ENCODE data around the gene MGAT3.

Gene MGAT3

GRCh38 chr22:39433476-39434242 is 23.2 kb upstream of the MGAT3 start:
- peaks cover 56% of the 10 kb centered on the region for H3K4me1 ChIP-seq (ENCODE audit: low read length)
- peaks cover 30% of the 10 kb centered on the region for H3K79me2 ChIP-seq (ENCODE audit: low read length)
- H3K4me3 ChIP-seq (ENCODE audit: low read length): no peak overlapping the region
- TF ChIP-seq EZH2phosphoT487 (IDR thresholded peaks at IDR 0.05; ENCODE audit: low read length): no peak
- no peak for TF ChIP-seq EZH2 (optimal IDR thresholded peaks at IDR 0.05; ENCODE audit: low read depth, low read length)
- TF ChIP-seq CTCF (IDR thresholded peaks at IDR 0.05; ENCODE audit: low read length): no peak
- DNase-seq: no peak
- no peak overlapping the region for H2AFZ ChIP-seq (ENCODE audit: low read length)
- no peak overlapping the region for H3K4me2 ChIP-seq (ENCODE audit: low read depth, low read length)
- H3K9me2 ChIP-seq (replicated peaks; ENCODE audit: insufficient read depth, low read length): no peaks in the 10 kb centered on the region
- H3K27ac ChIP-seq (ENCODE audit: low read length): no peak overlapping the region
- no peak overlapping the region for H3K9ac ChIP-seq (ENCODE audit: low read length)
- H3F3A ChIP-seq (ENCODE audit: insufficient read depth, low read length): peaks cover 33% of the 10 kb centered on the region
- H3K27me3 ChIP-seq (replicated peaks; ENCODE audit: insufficient read depth, low read length): no peaks in the 10 kb centered on the region
- no peaks in the 10 kb centered on the region for H4K20me1 ChIP-seq (ENCODE audit: insufficient read depth, low read length)
- H3K36me3 ChIP-seq (replicated peaks; ENCODE audit: insufficient read depth, low read length): peaks cover 6% of the 10 kb centered on the region; the same call in 1 of the 2 replicates
- H3K9me3 ChIP-seq (replicated peaks; ENCODE audit: insufficient read depth, low read length): no peaks in the 10 kb centered on the region

DNA sequence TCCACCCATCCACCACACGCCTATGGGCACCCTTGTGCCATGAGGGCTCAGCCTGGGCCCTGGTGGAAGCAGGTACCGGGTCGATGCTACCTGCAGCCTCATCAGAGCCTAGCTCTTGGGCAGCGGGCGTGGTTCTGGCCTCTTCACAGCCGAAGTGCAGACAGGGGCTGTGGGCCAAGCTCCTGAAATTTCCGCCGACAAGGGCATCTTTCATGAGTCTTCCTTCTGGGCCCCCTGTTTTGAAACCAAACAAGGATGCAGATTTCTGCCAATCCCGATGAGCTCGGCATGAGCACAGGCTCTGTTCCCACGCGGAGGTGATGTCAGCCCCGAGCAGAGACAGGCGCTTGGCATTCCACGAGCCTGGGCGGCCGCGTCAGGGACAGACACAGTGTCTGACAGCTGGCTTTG is 22.6 kb upstream of the MGAT3 start:
- H3K4me1 ChIP-seq (ENCODE audit: low read length): peaks cover 56% of the 10 kb centered on the region
- H3K4me2 ChIP-seq (ENCODE audit: low read depth, low read length): no peak overlapping the region
- H3K4me3 ChIP-seq (ENCODE audit: low read length): no peak overlapping the region
- H3K27ac ChIP-seq (ENCODE audit: low read length): no peak overlapping the region
- DNase-seq: no peak
- H2AFZ ChIP-seq (ENCODE audit: low read length): no peak overlapping the region
- no peaks in the 10 kb centered on the region for H3K9me3 ChIP-seq (replicated peaks; ENCODE audit: insufficient read depth, low read length)
- H3F3A ChIP-seq (ENCODE audit: insufficient read depth, low read length): peaks cover 32% of the 10 kb centered on the region
- TF ChIP-seq CTCF (IDR thresholded peaks at IDR 0.05; ENCODE audit: low read length) (no peak), EZH2phosphoT487 (IDR thresholded peaks at IDR 0.05; ENCODE audit: low read length) (no peak), EZH2 (optimal IDR thresholded peaks at IDR 0.05; ENCODE audit: low read depth, low read length) (no peak)
- H3K9me2 ChIP-seq (replicated peaks; ENCODE audit: insufficient read depth, low read length): no peaks in the 10 kb centered on the region
- peaks cover 6% of the 10 kb centered on the region; the same call in 1 of the 2 replicates for H3K36me3 ChIP-seq (replicated peaks; ENCODE audit: insufficient read depth, low read length)
- no peaks in the 10 kb centered on the region for H4K20me1 ChIP-seq (ENCODE audit: insufficient read depth, low read length)
- H3K9ac ChIP-seq (ENCODE audit: low read length): no peak overlapping the region
- peaks cover 24% of the 10 kb centered on the region for H3K79me2 ChIP-seq (ENCODE audit: low read length)
- no peaks in the 10 kb centered on the region for H3K27me3 ChIP-seq (replicated peaks; ENCODE audit: insufficient read depth, low read length)

DNA sequence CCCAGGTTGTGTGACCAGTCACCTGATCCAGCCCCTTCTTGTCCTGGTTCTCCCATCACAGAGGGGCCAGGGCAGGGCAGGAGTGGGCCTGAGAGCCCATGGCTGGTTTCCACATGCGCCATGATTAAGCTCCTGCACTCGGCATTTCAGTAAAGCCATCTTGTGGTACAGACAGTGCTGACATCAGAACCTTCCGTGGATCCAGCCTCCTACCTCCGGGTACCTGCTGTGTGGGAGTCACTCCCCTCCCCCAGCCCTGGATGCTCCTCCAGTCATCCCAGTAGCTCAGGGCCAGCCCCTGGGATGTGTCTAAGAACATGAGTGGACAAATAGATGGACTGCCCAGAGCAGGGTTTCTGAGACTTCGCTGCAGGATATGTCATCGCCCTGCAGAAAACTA is 22.1 kb upstream of the MGAT3 start:
- H3F3A ChIP-seq (ENCODE audit: insufficient read depth, low read length): peaks cover 35% of the 10 kb centered on the region
- H4K20me1 ChIP-seq (ENCODE audit: insufficient read depth, low read length): no peaks in the 10 kb centered on the region
- H3K4me2 ChIP-seq (ENCODE audit: low read depth, low read length): no peak overlapping the region
- no peaks in the 10 kb centered on the region for H3K9me2 ChIP-seq (replicated peaks; ENCODE audit: insufficient read depth, low read length)
- H3K27me3 ChIP-seq (replicated peaks; ENCODE audit: insufficient read depth, low read length): no peaks in the 10 kb centered on the region
- H3K4me1 ChIP-seq (ENCODE audit: low read length): peaks cover 58% of the 10 kb centered on the region
- H2AFZ ChIP-seq (ENCODE audit: low read length): no peak overlapping the region
- peaks cover 23% of the 10 kb centered on the region for H3K79me2 ChIP-seq (ENCODE audit: low read length)
- no peak for DNase-seq
- peaks cover 5% of the 10 kb centered on the region; the same call in 1 of the 2 replicates for H3K36me3 ChIP-seq (replicated peaks; ENCODE audit: insufficient read depth, low read length)
- H3K4me3 ChIP-seq (ENCODE audit: low read length): no peak overlapping the region
- TF ChIP-seq EZH2 (optimal IDR thresholded peaks at IDR 0.05; ENCODE audit: low read depth, low read length) (no peak), EZH2phosphoT487 (IDR thresholded peaks at IDR 0.05; ENCODE audit: low read length) (no peak), CTCF (IDR thresholded peaks at IDR 0.05; ENCODE audit: low read length) (no peak)
- no peak overlapping the region for H3K27ac ChIP-seq (ENCODE audit: low read length)
- H3K9ac ChIP-seq (ENCODE audit: low read length): no peak overlapping the region
- H3K9me3 ChIP-seq (replicated peaks; ENCODE audit: insufficient read depth, low read length): no peaks in the 10 kb centered on the region

All from MM.1S (cell line).